Measurements from ENCODE around the gene USP31.

The USP31 gene

GRCh38 chr16:23140107-23140506 lies 9.1 kb downstream of the USP31 start:
- Histone ChIP-seq H3K9ac (ENCODE audit: low read length in 5 of 5) (no peak overlapping the region), H3K27ac (ENCODE audit: low read depth, low read length) (no peak overlapping the region), H3K9me3 (ENCODE audit: control insufficient read depth in 5 of 5, low read length in 5 of 5) (peaks cover 0 to 8% (median 0%) of the 10 kb centered on the region in 5 donors), H3K27me3 (ENCODE audit: control insufficient read depth in 5 of 5, insufficient read depth in 4 of 5, low read length in 5 of 5) (no peaks in the 10 kb centered on the region), H3K4me1 (ENCODE audit: control insufficient read depth in 5 of 5, insufficient read depth in 5 of 5, low read length in 5 of 5) (peaks cover 0 to 8% (median 3%) of the 10 kb centered on the region in 5 donors), H3K4me3 (ENCODE audit: low read depth in 1 of 5, low read length in 5 of 5) (no peak overlapping the region), H3K36me3 (ENCODE audit: control insufficient read depth in 5 of 5, insufficient read depth in 5 of 5, low read length in 5 of 5) (no peaks in the 10 kb centered on the region)

DNA sequence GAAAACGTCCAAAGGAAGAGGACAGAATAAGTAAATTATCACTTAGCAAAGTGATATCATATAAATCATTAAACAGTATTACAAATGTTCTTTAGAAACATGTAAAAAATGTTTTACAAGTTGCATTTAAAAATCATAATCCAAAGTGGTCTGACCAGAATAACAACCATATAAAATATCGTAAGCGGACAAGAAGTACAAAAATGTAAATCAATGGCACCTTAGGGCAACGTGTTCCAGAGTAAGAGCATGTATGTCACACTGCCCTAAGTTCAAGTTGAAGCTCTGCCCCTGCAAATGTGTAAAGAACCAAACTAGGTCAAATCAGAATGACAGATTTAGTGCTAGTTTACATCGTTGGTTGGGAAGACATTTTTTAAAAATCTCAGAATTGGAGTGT lies 11.4 kb downstream of the USP31 start:
- H3K27ac ChIP-seq (ENCODE audit: low read depth, low read length) = no peak overlapping the region
- no peaks in the 10 kb centered on the region for H3K36me3 ChIP-seq (ENCODE audit: control insufficient read depth in 5 of 5, insufficient read depth in 5 of 5, low read length in 5 of 5)
- H3K9ac ChIP-seq (ENCODE audit: low read length in 5 of 5) = no peak overlapping the region
- no peak overlapping the region for H3K4me3 ChIP-seq (ENCODE audit: low read depth in 1 of 5, low read length in 5 of 5)
- H3K9me3 ChIP-seq (ENCODE audit: control insufficient read depth in 5 of 5, low read length in 5 of 5) = peaks cover 0 to 8% (median 0%) of the 10 kb centered on the region in 5 donors
- H3K27me3 ChIP-seq (ENCODE audit: control insufficient read depth in 5 of 5, insufficient read depth in 4 of 5, low read length in 5 of 5) = no peaks in the 10 kb centered on the region
- peaks cover 0 to 18% (median 7%) of the 10 kb centered on the region in 5 donors for H3K4me1 ChIP-seq (ENCODE audit: control insufficient read depth in 5 of 5, insufficient read depth in 5 of 5, low read length in 5 of 5)

DNA sequence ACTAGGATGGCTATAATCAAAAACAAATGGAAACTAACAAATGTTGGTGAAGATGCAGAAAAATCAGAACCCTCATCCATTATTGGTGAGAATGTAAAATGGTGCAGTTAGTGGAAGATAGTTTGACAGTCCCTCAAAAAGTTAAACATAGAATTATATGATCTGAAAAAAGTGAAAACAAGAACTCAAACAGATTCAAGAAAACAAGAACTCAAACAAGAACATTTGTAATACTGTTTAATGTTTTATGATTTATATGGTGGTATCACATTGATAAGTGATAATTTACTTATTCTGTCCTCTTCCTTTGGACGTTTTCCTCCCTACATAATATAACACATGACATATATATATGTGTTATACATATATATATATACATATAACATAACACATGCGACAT lies 12.0 kb downstream of the USP31 start:
- Histone ChIP-seq H3K9ac (ENCODE audit: low read length in 5 of 5) (no peak overlapping the region), H3K27me3 (ENCODE audit: control insufficient read depth in 5 of 5, insufficient read depth in 4 of 5, low read length in 5 of 5) (no peaks in the 10 kb centered on the region), H3K4me1 (ENCODE audit: control insufficient read depth in 5 of 5, insufficient read depth in 5 of 5, low read length in 5 of 5) (peaks cover 0 to 23% (median 7%) of the 10 kb centered on the region in 5 donors), H3K4me3 (ENCODE audit: low read depth in 1 of 5, low read length in 5 of 5) (peak overlapping the region in 1 of 5 donors; percentile 3), H3K9me3 (ENCODE audit: control insufficient read depth in 5 of 5, low read length in 5 of 5) (peaks cover 0 to 8% (median 0%) of the 10 kb centered on the region in 5 donors), H3K36me3 (ENCODE audit: control insufficient read depth in 5 of 5, insufficient read depth in 5 of 5, low read length in 5 of 5) (no peaks in the 10 kb centered on the region), H3K27ac (ENCODE audit: low read depth, low read length) (no peak overlapping the region)

- H3K4me3 ChIP-seq (ENCODE audit: low read depth in 1 of 5, low read length in 5 of 5) = no peak overlapping the region
- peaks cover 0 to 37% (median 7%) of the 10 kb centered on the region in 5 donors for H3K4me1 ChIP-seq (ENCODE audit: control insufficient read depth in 5 of 5, insufficient read depth in 5 of 5, low read length in 5 of 5)
- H3K36me3 ChIP-seq (ENCODE audit: control insufficient read depth in 5 of 5, insufficient read depth in 5 of 5, low read length in 5 of 5) = no peaks in the 10 kb centered on the region
- no peak overlapping the region for H3K9ac ChIP-seq (ENCODE audit: low read length in 5 of 5)
- no peaks in the 10 kb centered on the region for H3K27me3 ChIP-seq (ENCODE audit: control insufficient read depth in 5 of 5, insufficient read depth in 4 of 5, low read length in 5 of 5)
- H3K9me3 ChIP-seq (ENCODE audit: control insufficient read depth in 5 of 5, low read length in 5 of 5) = peaks cover 0 to 8% (median 0%) of the 10 kb centered on the region in 5 donors
- H3K27ac ChIP-seq (ENCODE audit: low read depth, low read length) = no peak overlapping the region
Observed at GRCh38 chr16:23134274-23134673, 15.0 kb downstream of the USP31 start.

DNA sequence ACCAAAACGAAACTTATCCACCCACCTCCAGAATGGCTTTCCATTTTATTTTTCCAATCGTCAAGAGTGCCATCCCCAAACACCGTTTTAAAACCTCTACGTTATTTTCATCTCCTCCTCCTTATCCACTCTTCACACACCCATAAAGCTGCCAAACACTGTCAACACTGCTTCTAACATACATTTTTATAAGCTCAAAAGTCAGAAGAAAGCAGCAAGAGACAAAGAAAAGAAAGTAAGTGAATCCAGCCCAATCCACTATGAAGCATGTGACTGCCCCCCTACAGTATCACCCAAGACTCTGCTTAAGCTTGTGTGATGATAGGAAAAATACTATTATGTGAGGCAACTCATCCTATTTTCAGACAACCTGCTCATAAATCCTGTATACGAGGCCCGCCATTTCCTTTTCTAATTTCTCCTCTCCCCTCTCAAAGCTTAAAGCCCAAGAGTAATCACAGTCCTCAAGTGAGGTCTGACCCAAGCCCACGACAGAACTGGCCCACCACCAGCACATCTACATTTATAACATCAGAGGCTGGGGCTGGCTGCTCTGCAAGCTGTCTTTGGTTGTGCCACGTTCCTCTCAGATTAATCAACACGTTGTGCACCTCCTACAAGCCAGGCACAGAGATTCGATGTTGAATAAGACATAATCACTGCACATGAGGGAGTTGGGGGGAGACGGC lies 16.3 kb downstream of the USP31 start:
- Histone ChIP-seq H3K27ac (ENCODE audit: low read depth, low read length) (peak overlapping the region; percentile 72), H3K4me1 (ENCODE audit: control insufficient read depth in 5 of 5, insufficient read depth in 5 of 5, low read length in 5 of 5) (peaks cover 0 to 37% (median 7%) of the 10 kb centered on the region in 5 donors), H3K4me3 (ENCODE audit: low read depth in 1 of 5, low read length in 5 of 5) (peak overlapping the region in 4 of 5 donors; percentile 30 to 55 (median 41)), H3K9ac (ENCODE audit: low read length in 5 of 5) (peak overlapping the region in 2 of 5 donors; percentile 32 to 48), H3K27me3 (ENCODE audit: control insufficient read depth in 5 of 5, insufficient read depth in 4 of 5, low read length in 5 of 5) (no peaks in the 10 kb centered on the region), H3K9me3 (ENCODE audit: control insufficient read depth in 5 of 5, low read length in 5 of 5) (peaks cover 0 to 6% (median 0%) of the 10 kb centered on the region in 5 donors), H3K36me3 (ENCODE audit: control insufficient read depth in 5 of 5, insufficient read depth in 5 of 5, low read length in 5 of 5) (no peaks in the 10 kb centered on the region)

GRCh38 chr16:23131931-23132621 lies 17.2 kb downstream of the USP31 start:
- peak overlapping the region in 3 of 5 donors; percentile 30 to 55 (median 41) for H3K4me3 ChIP-seq (ENCODE audit: low read depth in 1 of 5, low read length in 5 of 5)
- H3K9ac ChIP-seq (ENCODE audit: low read length in 5 of 5) = no peak overlapping the region

GRCh38 chr16:23131436-23131835 lies 17.8 kb downstream of the USP31 start:
- H3K27ac ChIP-seq (ENCODE audit: low read depth, low read length) = peak overlapping the region; percentile 13
- H3K9ac ChIP-seq (ENCODE audit: low read length in 5 of 5) = no peak overlapping the region
- H3K4me3 ChIP-seq (ENCODE audit: low read depth in 1 of 5, low read length in 5 of 5) = peak overlapping the region in 1 of 5 donors; percentile 2

More at GRCh38 chr16:23131931-23132621, 17.2 kb downstream of the USP31 start:
- H3K27me3 ChIP-seq (ENCODE audit: control insufficient read depth in 5 of 5, insufficient read depth in 4 of 5, low read length in 5 of 5) = no peaks in the 10 kb centered on the region
- H3K36me3 ChIP-seq (ENCODE audit: control insufficient read depth in 5 of 5, insufficient read depth in 5 of 5, low read length in 5 of 5) = no peaks in the 10 kb centered on the region
- H3K27ac ChIP-seq (ENCODE audit: low read depth, low read length) = peak overlapping the region; percentile 72
- H3K9me3 ChIP-seq (ENCODE audit: control insufficient read depth in 5 of 5, low read length in 5 of 5) = peaks cover 0 to 6% (median 0%) of the 10 kb centered on the region in 5 donors
- H3K4me1 ChIP-seq (ENCODE audit: control insufficient read depth in 5 of 5, insufficient read depth in 5 of 5, low read length in 5 of 5) = peaks cover 0 to 37% (median 7%) of the 10 kb centered on the region in 5 donors

GRCh38 chr16:23131036-23131435 lies 18.2 kb downstream of the USP31 start:
- H3K4me1 ChIP-seq (ENCODE audit: control insufficient read depth in 5 of 5, insufficient read depth in 5 of 5, low read length in 5 of 5) = peaks cover 0 to 37% (median 7%) of the 10 kb centered on the region in 5 donors
- no peak overlapping the region for H3K4me3 ChIP-seq (ENCODE audit: low read depth in 1 of 5, low read length in 5 of 5)
- H3K9ac ChIP-seq (ENCODE audit: low read length in 5 of 5) = no peak overlapping the region
- H3K9me3 ChIP-seq (ENCODE audit: control insufficient read depth in 5 of 5, low read length in 5 of 5) = no peaks in the 10 kb centered on the region
- peak overlapping the region; percentile 13 for H3K27ac ChIP-seq (ENCODE audit: low read depth, low read length)
- H3K27me3 ChIP-seq (ENCODE audit: control insufficient read depth in 5 of 5, insufficient read depth in 4 of 5, low read length in 5 of 5) = no peaks in the 10 kb centered on the region
- H3K36me3 ChIP-seq (ENCODE audit: control insufficient read depth in 5 of 5, insufficient read depth in 5 of 5, low read length in 5 of 5) = no peaks in the 10 kb centered on the region

More at GRCh38 chr16:23131436-23131835, 17.8 kb downstream of the USP31 start:
- Histone ChIP-seq H3K27me3 (ENCODE audit: control insufficient read depth in 5 of 5, insufficient read depth in 4 of 5, low read length in 5 of 5) (no peaks in the 10 kb centered on the region), H3K36me3 (ENCODE audit: control insufficient read depth in 5 of 5, insufficient read depth in 5 of 5, low read length in 5 of 5) (no peaks in the 10 kb centered on the region), H3K4me1 (ENCODE audit: control insufficient read depth in 5 of 5, insufficient read depth in 5 of 5, low read length in 5 of 5) (peaks cover 0 to 37% (median 7%) of the 10 kb centered on the region in 5 donors), H3K9me3 (ENCODE audit: control insufficient read depth in 5 of 5, low read length in 5 of 5) (no peaks in the 10 kb centered on the region)

DNA sequence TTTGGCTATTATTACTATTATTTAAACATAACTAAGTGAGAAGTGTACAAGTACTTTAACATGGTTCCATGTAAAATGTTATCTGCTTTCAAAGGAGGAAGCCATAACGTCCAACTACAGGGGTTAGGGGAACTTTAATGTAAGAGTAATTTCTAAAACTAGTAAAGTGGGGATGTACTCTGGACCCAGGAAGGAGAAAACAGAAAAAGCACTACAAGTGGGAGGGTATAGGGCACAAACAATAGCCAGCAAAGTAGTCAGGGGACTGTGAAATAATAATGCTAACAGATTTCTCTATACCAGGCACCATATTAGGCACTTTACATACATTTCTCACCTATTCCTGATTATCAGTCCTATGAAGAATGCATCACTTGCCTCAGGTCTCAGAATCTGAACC lies 19.6 kb downstream of the USP31 start:
- no peak overlapping the region for H3K27ac ChIP-seq (ENCODE audit: low read depth, low read length)
- H3K4me1 ChIP-seq (ENCODE audit: control insufficient read depth in 5 of 5, insufficient read depth in 5 of 5, low read length in 5 of 5) = peaks cover 0 to 49% (median 16%) of the 10 kb centered on the region in 5 donors
- no peak overlapping the region for H3K9ac ChIP-seq (ENCODE audit: low read length in 5 of 5)
- H3K9me3 ChIP-seq (ENCODE audit: control insufficient read depth in 5 of 5, low read length in 5 of 5) = no peaks in the 10 kb centered on the region
- H3K27me3 ChIP-seq (ENCODE audit: control insufficient read depth in 5 of 5, insufficient read depth in 4 of 5, low read length in 5 of 5) = no peaks in the 10 kb centered on the region
- H3K4me3 ChIP-seq (ENCODE audit: low read depth in 1 of 5, low read length in 5 of 5) = no peak overlapping the region
- no peaks in the 10 kb centered on the region for H3K36me3 ChIP-seq (ENCODE audit: control insufficient read depth in 5 of 5, insufficient read depth in 5 of 5, low read length in 5 of 5)

DNA sequence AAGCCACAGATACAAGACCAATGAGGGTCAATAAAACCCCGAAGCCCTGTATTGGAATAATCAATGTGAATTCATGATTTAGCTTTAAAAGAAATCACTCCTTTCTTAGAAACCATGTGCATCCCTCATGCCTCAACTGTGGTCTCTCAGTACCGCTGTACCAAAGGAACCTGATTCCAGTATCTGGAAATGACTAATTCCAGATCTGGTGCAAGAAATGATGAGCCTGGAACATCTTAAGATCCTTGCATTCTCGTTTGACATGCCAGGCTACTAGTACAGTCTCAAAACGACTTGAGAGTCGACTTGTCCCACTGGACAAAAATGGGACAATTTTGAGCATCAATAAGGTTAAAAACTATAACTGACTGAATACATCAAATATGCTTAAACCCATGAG lies 21.2 kb downstream of the USP31 start:
- peaks cover 0 to 38% (median 12%) of the 10 kb centered on the region in 5 donors for H3K4me1 ChIP-seq (ENCODE audit: control insufficient read depth in 5 of 5, insufficient read depth in 5 of 5, low read length in 5 of 5)
- H3K36me3 ChIP-seq (ENCODE audit: control insufficient read depth in 5 of 5, insufficient read depth in 5 of 5, low read length in 5 of 5) = no peaks in the 10 kb centered on the region
- no peaks in the 10 kb centered on the region for H3K27me3 ChIP-seq (ENCODE audit: control insufficient read depth in 5 of 5, insufficient read depth in 4 of 5, low read length in 5 of 5)
- H3K9me3 ChIP-seq (ENCODE audit: control insufficient read depth in 5 of 5, low read length in 5 of 5) = no peaks in the 10 kb centered on the region
- no peak overlapping the region for H3K9ac ChIP-seq (ENCODE audit: low read length in 5 of 5)
- H3K27ac ChIP-seq (ENCODE audit: low read depth, low read length) = no peak overlapping the region
- no peak overlapping the region for H3K4me3 ChIP-seq (ENCODE audit: low read depth in 1 of 5, low read length in 5 of 5)

Data from subcutaneous abdominal adipose tissue (tissue), 5 donors.